Esophagus muscularis mucosa (tissue), 3 donors: ENCODE results near the gene DNAAF1.

Experiments used
- POLR2A ChIP-seq: fragments of 450-650 bp; IDR thresholded peaks from one replicate; pipeline ENCODE4 v1.6.1; 2017; ENCODE audit warnings: antibody characterized with exemption, moderate library complexity, mild to moderate bottlenecking, low read depth
- POLR2AphosphoS5 ChIP-seq, 2 donors: sonication (generic); formaldehyde crosslinking; IDR thresholded peaks; one replicate each; pipeline ENCODE4 v1.6.1; 2017; ENCODE audit warnings: antibody characterized with exemption in 2 of 2
- TF ChIP-seq, protein P1 (sequence below), 3 experiments: fragments of 200-600 bp in 2 of 3; fragments of 450-650 bp in 1 of 3; sonication (generic) in 2 of 3; IDR thresholded peaks; one replicate each; pipeline ENCODE4 v1.5.1; 2017 to 2019; ENCODE audit warnings: antibody characterized with exemption in 3 of 3, mild to moderate bottlenecking in 2 of 3, moderate library complexity in 1 of 3

DNA sequence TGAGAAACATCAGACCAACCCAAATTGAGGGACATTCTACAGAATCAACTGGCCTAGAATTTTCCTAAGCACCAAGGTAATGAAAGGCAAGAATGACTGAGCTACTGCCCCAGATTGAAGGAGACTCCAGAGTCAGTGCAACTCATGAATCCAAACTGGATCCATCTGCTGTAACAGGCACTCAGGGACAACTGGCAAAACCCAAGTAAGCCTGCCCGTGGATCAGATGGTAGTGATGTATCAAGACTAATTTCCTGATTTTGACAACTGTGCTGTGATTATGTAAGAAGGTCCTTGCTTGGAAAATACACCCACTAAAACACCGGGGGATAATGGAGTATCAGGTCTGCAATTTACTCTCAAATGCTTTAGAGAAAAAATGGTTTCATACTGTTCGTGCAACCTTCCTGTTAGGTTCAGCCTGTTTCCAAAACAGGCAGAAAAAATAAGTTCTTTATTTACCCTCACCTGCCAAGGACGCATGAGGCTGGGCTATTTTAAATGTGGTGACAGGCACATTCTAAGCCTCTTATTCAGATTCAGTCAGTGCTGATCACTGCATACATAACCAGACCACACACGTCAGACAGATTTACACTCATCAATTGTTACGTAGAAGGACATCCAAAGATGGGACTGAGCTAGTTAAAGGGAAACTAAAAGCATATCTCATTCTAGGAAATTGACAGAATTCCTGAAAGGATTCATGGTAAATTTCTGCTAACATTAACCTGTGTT is 35.3 kb upstream of the DNAAF1 start:
- TF ChIP-seq, protein P1, sequence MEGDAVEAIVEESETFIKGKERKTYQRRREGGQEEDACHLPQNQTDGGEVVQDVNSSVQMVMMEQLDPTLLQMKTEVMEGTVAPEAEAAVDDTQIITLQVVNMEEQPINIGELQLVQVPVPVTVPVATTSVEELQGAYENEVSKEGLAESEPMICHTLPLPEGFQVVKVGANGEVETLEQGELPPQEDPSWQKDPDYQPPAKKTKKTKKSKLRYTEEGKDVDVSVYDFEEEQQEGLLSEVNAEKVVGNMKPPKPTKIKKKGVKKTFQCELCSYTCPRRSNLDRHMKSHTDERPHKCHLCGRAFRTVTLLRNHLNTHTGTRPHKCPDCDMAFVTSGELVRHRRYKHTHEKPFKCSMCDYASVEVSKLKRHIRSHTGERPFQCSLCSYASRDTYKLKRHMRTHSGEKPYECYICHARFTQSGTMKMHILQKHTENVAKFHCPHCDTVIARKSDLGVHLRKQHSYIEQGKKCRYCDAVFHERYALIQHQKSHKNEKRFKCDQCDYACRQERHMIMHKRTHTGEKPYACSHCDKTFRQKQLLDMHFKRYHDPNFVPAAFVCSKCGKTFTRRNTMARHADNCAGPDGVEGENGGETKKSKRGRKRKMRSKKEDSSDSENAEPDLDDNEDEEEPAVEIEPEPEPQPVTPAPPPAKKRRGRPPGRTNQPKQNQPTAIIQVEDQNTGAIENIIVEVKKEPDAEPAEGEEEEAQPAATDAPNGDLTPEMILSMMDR (IDR thresholded peaks at IDR 0.05), result no peak
- TF ChIP-seq POLR2A (no peak), POLR2AphosphoS5 (IDR thresholded peaks at IDR 0.05) (no peak)
